ENCODE results near the gene PAN3.
A peak's percentile ranks its signal among the peaks of the same experiment; 100 is the strongest.
"Not testable (repeated sequence)": the region's sequence is repeated elsewhere in the genome, so short reads cannot be mapped to it uniquely, and the experiment has no call there.

PAN3 gene

GRCh38 chr13:28137596-28137995, 749 bp upstream of the PAN3 start:
- no peak for DNase-seq

- no peak for DNase-seq
These were observed 568 bp downstream of the PAN3 start for GRCh38 chr13:28138756-28139470.

GRCh38 chr13:28140433-28141125, 2.2 kb downstream of the PAN3 start:
- DNase-seq = no peak

GRCh38 chr13:28141542-28141941, 3.2 kb downstream of the PAN3 start:
- not testable (repeated sequence) for DNase-seq

- DNase-seq = no peak
These were observed 6.7 kb downstream of the PAN3 start for GRCh38 chr13:28145049-28145448.

- peak; percentile 21 for DNase-seq
These were observed 9.2 kb downstream of the PAN3 start for GRCh38 chr13:28147495-28147894.

- no peak for DNase-seq
These were observed 20.7 kb downstream of the PAN3 start for GRCh38 chr13:28159057-28159456.

GRCh38 chr13:28161370-28161769, 23.0 kb downstream of the PAN3 start:
- peak; percentile 42 for DNase-seq

- no peak for DNase-seq
These were observed 25.2 kb downstream of the PAN3 start for GRCh38 chr13:28163587-28163986.

- DNase-seq = no peak
These were observed 27.9 kb downstream of the PAN3 start for GRCh38 chr13:28166257-28166656.

GRCh38 chr13:28171266-28171665, 32.9 kb downstream of the PAN3 start:
- DNase-seq = no peak

GRCh38 chr13:28172947-28173346, 34.6 kb downstream of the PAN3 start:
- DNase-seq = no peak

- no peak for DNase-seq
These were observed 35.4 kb downstream of the PAN3 start for GRCh38 chr13:28173793-28174192.

GRCh38 chr13:28177327-28177726, 39.0 kb downstream of the PAN3 start:
- DNase-seq = no peak

GRCh38 chr13:28177877-28178276, 39.5 kb downstream of the PAN3 start:
- DNase-seq = no peak

GRCh38 chr13:28179974-28180373, 41.6 kb downstream of the PAN3 start:
- peak; percentile 26 for DNase-seq

- DNase-seq = peak; percentile 75
These were observed 43.1 kb downstream of the PAN3 start for GRCh38 chr13:28181413-28181812.

GRCh38 chr13:28185256-28185655, 46.9 kb downstream of the PAN3 start:
- no peak for DNase-seq

GRCh38 chr13:28199089-28199488, 60.7 kb downstream of the PAN3 start:
- DNase-seq = no peak

GRCh38 chr13:28204043-28204442, 65.7 kb downstream of the PAN3 start:
- no peak for DNase-seq

GRCh38 chr13:28204690-28205443, 66.5 kb downstream of the PAN3 start:
- no peak for DNase-seq

- no peak for DNase-seq
These were observed 80.3 kb downstream of the PAN3 start for GRCh38 chr13:28218679-28219078.

- DNase-seq = no peak
These were observed 81.2 kb downstream of the PAN3 start for GRCh38 chr13:28219408-28220099.

All from HCEC 1CT (cell line).